HG02973 (cell line): Measurements from ENCODE around the gene OMP.

Experiments used
- ATAC-seq: cut with Tn5 transposase; IDR thresholded peaks from one replicate; pipeline ENCODE4 v1.9.1; 2021; ENCODE audit warnings: moderate library complexity; ENCODE audit not compliant: unreplicated experiment

Gene OMP

GRCh38 chr11:77121876-77122575, 19.4 kb downstream of the OMP start:
- ATAC-seq = no peak

GRCh38 chr11:77122576-77123212, 20.1 kb downstream of the OMP start:
- no peak for ATAC-seq

GRCh38 chr11:77123591-77123990, 21.0 kb downstream of the OMP start:
- no peak for ATAC-seq

DNA sequence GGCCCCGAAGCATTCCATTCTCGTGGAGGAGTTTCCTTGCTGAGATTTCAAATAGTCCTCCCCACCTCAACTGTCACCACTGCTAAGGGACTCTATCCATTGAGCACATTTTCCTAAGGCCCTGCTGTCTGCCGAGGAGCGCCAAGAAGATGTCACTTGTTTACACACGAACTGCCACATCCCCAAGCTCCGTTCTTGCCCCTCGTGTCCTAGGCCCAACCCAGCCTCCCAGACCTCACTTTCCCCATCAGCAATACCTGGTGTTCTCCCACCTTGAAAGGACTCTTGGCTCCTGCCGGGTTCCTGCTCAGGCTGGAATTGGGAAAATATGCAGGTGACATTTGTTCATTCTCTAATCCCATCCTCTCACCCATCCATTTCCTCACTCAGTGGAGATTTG, 21.4 kb downstream of the OMP start:
- ATAC-seq = no peak

DNA sequence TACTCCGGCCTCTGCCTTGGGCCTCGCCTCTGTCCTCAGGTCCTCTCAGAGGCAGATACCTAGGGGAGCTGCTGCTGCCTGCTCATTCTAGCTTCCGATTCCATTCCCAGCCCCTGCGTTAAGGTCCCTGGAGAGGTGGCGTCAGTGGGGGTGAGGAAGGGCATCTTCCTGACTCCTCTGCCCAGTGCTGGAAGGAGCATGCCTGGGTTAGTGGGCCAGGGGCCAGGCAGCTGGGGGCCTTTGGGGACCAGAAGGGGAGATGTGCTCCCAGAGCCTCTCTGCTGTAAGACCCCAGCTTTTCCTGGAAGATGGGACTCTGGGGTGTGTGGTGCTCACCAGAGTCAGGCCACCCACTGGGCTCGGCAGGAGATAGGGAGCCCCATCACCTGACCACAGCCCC, 21.8 kb downstream of the OMP start:
- ATAC-seq = no peak

DNA sequence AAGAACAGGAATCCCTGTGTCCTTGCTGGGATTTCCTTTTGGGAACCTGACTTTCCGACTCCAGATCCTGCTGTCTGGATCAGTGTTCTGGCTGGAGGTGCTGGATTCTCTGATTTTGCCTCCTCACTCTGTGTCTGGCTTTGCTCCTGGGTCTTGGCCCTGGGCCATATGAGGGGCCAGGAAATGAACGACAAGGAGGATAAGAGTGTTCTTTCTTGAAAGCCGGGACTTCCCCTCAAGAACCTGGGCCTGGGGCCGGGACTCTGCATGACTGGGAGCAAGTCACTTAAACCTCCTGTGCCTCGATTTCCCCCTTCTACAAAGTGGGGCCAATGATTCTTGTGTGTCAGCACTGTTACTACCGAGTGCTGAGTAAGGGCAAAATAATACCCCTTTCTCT, 22.6 kb downstream of the OMP start:
- ATAC-seq = no peak

GRCh38 chr11:77125695-77126094, 23.1 kb downstream of the OMP start:
- no peak for ATAC-seq

DNA sequence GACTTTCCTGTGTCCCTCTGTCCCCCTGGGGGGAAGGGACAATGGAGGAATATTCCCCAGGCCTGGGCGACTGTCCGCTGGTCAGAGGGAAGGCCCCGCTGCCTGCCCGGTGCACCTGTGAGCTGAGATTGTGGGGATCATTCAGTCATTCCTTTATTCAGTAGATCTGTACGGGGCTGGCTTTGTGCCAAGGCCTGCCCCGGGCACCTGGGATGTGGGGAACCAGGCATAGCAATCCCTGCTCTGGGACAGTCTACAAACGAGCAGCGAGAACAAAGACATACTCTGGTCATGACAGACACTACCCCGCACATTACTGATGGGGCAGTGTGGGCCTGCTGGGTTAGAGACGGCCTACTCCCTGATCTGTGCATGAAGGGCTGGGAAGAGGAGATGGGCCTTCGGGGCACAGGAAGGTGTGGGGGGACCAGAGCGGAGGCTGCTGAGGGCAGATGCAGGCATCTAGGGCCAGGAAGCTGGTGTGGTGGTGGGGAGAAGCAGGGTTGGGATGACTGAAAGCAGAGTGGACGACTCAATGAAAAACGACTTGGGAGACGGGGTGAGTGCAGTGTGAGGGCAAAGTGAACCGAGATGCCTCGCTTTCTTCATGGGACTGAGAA, 23.6 kb downstream of the OMP start:
- no peak for ATAC-seq

DNA sequence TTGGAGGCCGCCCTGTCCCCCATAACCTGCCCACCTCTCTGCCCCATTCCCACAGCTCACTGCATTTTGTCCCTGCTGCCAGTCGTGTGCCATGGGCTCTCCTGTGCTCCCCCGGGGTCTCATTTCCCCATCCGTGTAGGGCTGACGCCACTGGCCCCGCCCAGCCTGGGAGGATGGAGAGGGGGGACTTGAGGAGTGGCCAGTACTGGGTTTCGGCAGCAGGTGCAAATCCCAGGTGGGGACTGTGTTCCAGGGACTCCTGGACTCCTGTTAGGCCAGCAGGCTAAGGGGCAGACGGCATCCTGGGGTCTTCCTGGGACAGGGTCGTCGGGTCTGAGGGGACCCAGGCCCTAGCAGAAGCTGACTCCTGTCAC, 24.2 kb downstream of the OMP start:
- no peak for ATAC-seq

DNA sequence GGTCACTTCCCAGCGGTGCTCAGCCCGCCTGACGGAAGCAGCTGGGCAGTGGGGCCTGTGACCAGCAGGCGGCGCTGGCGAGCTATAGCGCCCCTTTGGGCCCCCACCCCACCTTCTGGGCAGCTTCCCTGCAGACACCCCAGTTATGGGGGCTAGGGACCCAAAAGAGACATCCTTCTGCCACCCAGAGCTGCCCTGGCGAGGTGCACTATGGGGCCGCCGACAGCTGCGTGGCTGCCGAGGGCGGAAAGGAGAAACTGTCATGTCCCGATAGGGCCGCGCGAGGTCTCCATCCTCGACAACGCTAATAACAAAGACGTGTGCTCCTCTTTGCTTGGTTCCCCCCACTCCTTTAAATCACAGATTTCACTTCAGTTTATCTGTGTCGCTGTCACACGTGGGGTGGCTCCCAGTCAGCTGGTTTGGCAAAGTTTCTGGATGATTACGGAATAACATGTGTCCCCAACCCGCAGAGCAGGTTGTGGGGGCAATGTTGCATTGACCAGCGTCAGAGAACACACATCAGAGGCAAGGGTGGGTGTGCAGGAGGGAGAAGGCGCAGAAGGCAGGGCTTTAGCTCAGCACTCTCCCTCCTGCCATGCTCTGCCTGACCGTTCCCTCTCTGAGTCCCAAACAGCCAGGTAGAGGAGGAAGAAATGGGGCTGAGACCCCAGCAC, 24.7 kb downstream of the OMP start:
- ATAC-seq = peak; percentile 47

DNA sequence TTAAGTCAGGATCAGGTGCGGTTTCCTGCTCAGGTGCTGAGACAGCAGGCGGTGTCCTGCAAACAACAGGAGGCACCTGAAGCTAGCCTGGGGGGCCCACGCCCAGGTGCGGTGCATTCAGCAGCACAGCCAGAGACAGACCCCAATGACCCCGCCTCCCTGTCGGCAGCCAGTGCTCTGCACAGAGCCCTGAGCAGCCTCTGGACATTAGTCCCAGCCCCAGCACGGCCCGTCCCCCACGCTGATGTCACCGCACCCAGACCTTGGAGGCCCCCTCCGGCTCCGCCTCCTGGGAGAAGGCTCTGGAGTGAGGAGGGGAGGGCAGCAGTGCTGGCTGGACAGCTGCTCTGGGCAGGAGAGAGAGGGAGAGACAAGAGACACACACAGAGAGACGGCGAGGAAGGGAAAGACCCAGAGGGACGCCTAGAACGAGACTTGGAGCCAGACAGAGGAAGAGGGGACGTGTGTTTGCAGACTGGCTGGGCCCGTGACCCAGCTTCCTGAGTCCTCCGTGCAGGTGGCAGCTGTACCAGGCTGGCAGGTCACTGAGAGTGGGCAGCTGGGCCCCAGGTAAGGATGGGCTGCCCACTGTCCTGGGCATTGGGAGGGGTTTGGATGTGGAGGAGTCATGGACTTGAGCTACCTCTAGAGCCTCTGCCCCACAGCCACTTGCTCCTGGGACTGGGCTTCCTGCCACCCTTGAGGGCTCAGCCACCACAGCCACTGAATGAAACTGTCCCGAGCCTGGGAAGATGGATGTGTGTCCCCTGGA, 25.5 kb downstream of the OMP start, which contains the start of gene MYO7A:
Gene MYO7A, plus strand, starts transcription at position 327 of the 772 bp plus-strand sequence. CDS start 2,389 bp downstream, outside the sequence.
- ATAC-seq = no peak

DNA sequence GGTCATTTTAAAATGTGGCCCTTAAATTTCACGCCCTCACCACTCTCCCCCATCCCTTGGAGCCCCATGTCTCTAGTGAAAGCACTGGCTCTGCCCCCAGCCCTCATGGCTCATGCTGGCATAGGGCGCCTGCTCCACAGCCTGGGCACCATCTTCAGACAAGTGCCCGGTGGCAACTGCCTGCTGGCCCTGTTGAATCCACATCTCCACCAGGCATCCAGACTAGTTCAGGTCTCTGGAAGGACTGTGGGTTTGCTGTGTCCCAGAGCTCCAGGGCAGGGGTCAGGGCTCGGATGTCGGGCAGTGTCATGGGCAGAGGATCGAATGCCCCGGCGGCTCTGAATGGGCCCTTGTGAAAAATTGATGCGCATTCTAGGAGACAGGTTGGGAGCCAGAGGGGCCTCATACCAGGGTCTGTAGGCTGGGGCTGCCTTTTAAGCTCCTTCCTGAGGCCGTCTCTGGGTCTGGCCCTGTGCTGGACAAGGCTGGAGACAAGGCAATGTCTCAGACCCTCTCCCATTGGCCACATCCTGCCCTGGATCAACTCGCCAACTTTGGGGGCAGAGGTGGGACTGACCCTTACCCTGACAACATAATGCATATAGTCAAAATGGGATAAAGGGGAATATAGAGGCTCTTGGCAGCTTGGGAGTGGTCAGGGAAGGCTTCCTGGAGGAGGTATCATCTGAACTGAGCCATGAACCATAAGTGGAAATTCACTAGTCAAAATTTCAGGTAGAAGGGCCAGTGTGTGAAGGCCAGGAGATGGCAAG, 26.6 kb downstream of the OMP start:
- no peak for ATAC-seq

- no peak for ATAC-seq
These were observed 27.5 kb downstream of the OMP start for GRCh38 chr11:77129842-77130756.

GRCh38 chr11:77130763-77131513, 28.3 kb downstream of the OMP start:
- no peak for ATAC-seq

- ATAC-seq = no peak
These were observed 28.9 kb downstream of the OMP start for GRCh38 chr11:77131560-77131959.

- ATAC-seq = no peak
These were observed 32.4 kb downstream of the OMP start for GRCh38 chr11:77135069-77135468.

DNA sequence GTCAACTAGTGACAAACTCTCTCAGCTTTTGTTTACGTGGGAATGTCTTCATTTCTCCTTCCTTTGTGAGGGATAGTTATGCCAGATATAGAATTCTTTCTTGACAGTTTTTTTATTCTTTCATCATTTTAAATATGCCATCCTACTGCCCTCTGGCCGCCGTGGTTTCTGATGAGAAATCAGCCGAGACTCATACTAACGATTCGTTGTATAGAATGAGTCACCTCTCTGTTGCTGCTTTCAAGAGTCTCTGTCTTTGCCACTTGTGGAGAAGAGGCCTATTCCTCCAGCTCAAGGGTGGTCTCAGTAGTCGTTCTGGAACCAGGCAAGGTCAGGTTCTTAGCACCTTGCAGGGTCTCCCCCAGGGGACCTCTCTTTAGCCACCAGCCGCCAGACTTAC, 33.4 kb downstream of the OMP start:
- ATAC-seq = no peak

DNA sequence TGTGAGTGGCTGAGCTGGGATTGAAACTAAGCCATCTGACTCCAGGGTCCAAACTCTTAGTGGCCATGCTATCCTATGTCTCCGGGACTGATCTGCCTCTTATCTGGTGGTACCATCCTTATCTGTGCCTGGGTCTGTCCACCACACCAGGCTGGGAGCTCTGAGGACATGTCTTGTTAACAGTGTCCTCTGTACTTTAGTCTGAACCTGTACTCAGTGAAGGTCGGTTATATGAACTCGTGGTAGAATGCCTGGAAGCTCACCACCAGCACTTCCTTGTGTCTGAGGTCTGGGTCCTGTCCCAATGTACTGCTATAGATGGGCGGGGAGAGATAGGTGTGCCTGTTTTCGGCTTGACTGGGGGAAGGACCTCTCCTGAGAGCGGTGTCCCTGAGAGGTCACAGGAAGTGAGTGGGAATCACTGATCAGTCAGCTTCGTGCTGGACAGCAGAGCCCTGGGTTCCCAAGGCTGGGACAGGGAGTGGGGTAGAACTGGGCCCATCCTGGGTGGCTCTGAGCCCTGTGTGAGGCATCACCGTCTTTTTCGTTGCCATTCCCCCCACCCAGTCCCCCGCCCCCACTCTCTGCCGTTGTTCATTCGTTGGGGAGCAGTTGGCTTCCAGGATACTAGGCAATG, 34.3 kb downstream of the OMP start:
- ATAC-seq = no peak
